Smooth muscle cell (in vitro differentiated cells): ENCODE results near the gene CAMK2A. TPM values are rescaled to one million over a fixed set of nuclear protein-coding genes. Genes with fewer than 3 reads are reported as not detected.

Experiments
- DNase-seq: peaks from one replicate; lab custom pipeline; 2025; ENCODE audit not compliant: unreplicated experiment; lab: John Stamatoyannopoulos, UW
- H2AFZ ChIP-seq: fragments of 200-600 bp; sonication (generic); 2 replicates; pipeline ENCODE4 v1.6.0; 2016; ENCODE audit warnings: antibody characterized with exemption, low read depth, mild to moderate bottlenecking
- H3F3A ChIP-seq: fragments of 200-600 bp; sonication (generic); 2 replicates; pipeline ENCODE4 v1.6.0; 2017; ENCODE audit warnings: antibody characterized with exemption, low read depth
- H3K27ac ChIP-seq: fragments of 200-600 bp; sonication (generic); 2 replicates; pipeline ENCODE4 v1.5.1; 2016; ENCODE audit warnings: low read depth, mild to moderate bottlenecking
- H3K27me3 ChIP-seq: fragments of 200-600 bp; sonication (generic); 2 replicates; pipeline ENCODE4 v1.6.1; 2016; ENCODE audit warnings: low read depth, mild to moderate bottlenecking
- H3K36me3 ChIP-seq: fragments of 200-600 bp; sonication (generic); 2 replicates; pipeline ENCODE4 v1.5.1; 2016; ENCODE audit warnings: low read depth
- H3K4me1 ChIP-seq: fragments of 200-600 bp; sonication (generic); 2 replicates; pipeline ENCODE4 v1.5.1; 2016; ENCODE audit warnings: low read depth
- H3K4me2 ChIP-seq: fragments of 200-600 bp; sonication (generic); 2 replicates; pipeline ENCODE4 v1.6.0; 2016; ENCODE audit warnings: mild to moderate bottlenecking
- H3K4me3 ChIP-seq: fragments of 200-600 bp; sonication (generic); 2 replicates; pipeline ENCODE4 v1.5.1; 2016; ENCODE audit warnings: mild to moderate bottlenecking
- H3K79me2 ChIP-seq: fragments of 200-600 bp; sonication (generic); 2 replicates; pipeline ENCODE4 v1.6.0; 2016; ENCODE audit warnings: low read depth, mild to moderate bottlenecking
- H3K9ac ChIP-seq: fragments of 200-600 bp; sonication (generic); 2 replicates; pipeline ENCODE4 v1.6.0; 2016; ENCODE audit warnings: low read depth
- H3K9me3 ChIP-seq: fragments of 200-600 bp; sonication (generic); replicated peaks from 2 replicates; pipeline ENCODE4 v1.5.1; 2016; ENCODE audit warnings: low read depth
- H4K20me1 ChIP-seq: fragments of 200-600 bp; sonication (generic); 2 replicates; pipeline ENCODE4 v1.6.0; 2016; ENCODE audit warnings: low read depth
- CTCF ChIP-seq: fragments of 200-600 bp; sonication (generic); IDR thresholded peaks from 2 replicates; pipeline ENCODE4 v1.5.1; 2017; ENCODE audit warnings: borderline replicate concordance, mild to moderate bottlenecking, antibody characterized with exemption; ENCODE audit not compliant: insufficient read depth, poor library complexity, severe bottlenecking
- WGBS: methylation state at CpG from one replicate; pipeline ENCODE4 v1.1.7; 2016; ENCODE audit warnings: low lambda C conversion rate; 5-methylcytosine and 5-hydroxymethylcytosine counted together
- polyA plus RNA-seq: library from polyadenylated mRNA; unstranded; fragments of >200 nt; fragmentation: Nextera tagmentation; extraction: Ambion mirVana; gene quantifications from 2 replicates; pipeline ENCODE4 v1.2.1, GENCODE V29; 2016
- total RNA-seq: library from RNA; depleted of rRNA; stranded (reverse); fragments of >200 nt; gene quantifications from 2 replicates; pipeline ENCODE4 v1.2.3, GENCODE V29; 2014

CAMK2A gene
- total and polyA plus RNA-seq, 2 experiments from 2014 or later = 0.83 to 1.6 TPM

- H3F3A ChIP-seq = no peaks in the 10 kb centered on the region
- no peak for DNase-seq
- no peak overlapping the region for H3K27ac ChIP-seq
- no peak overlapping the region for H2AFZ ChIP-seq
- no peaks in the 10 kb centered on the region for H3K79me2 ChIP-seq
- no peaks in the 10 kb centered on the region for H3K4me1 ChIP-seq
- no peak overlapping the region for H3K4me3 ChIP-seq
- no peaks in the 10 kb centered on the region for H4K20me1 ChIP-seq
- TF ChIP-seq CTCF = no peak
- no peaks in the 10 kb centered on the region for H3K36me3 ChIP-seq
- H3K27me3 ChIP-seq = peaks cover 22% of the 10 kb centered on the region
- no peak overlapping the region for H3K4me2 ChIP-seq
- 75% methylated on average over 5 of the region's 5 CpGs for WGBS
- H3K9ac ChIP-seq = no peak overlapping the region
- H3K9me3 ChIP-seq = no peaks in the 10 kb centered on the region
Measured at GRCh38 chr5:150196514-150196913, 93.1 kb downstream of the CAMK2A start.

GRCh38 chr5:150195736-150196485, 93.7 kb downstream of the CAMK2A start:
- H2AFZ ChIP-seq = no peak overlapping the region
- H4K20me1 ChIP-seq = no peaks in the 10 kb centered on the region
- H3F3A ChIP-seq = no peaks in the 10 kb centered on the region
- no peak overlapping the region for H3K4me2 ChIP-seq
- no peaks in the 10 kb centered on the region for H3K36me3 ChIP-seq
- H3K79me2 ChIP-seq = no peaks in the 10 kb centered on the region
- H3K27ac ChIP-seq = no peak overlapping the region
- H3K27me3 ChIP-seq = peaks cover 26% of the 10 kb centered on the region
- H3K9me3 ChIP-seq = no peaks in the 10 kb centered on the region
- no peak for TF ChIP-seq CTCF
- no peaks in the 10 kb centered on the region for H3K4me1 ChIP-seq
- H3K9ac ChIP-seq = no peak overlapping the region
- 90% methylated on average over 9 of the region's 9 CpGs for WGBS
- no peak for DNase-seq
- H3K4me3 ChIP-seq = no peak overlapping the region

- no peak overlapping the region for H2AFZ ChIP-seq
- H3K27me3 ChIP-seq = peaks cover 49% of the 10 kb centered on the region
- no peaks in the 10 kb centered on the region for H3F3A ChIP-seq
- H4K20me1 ChIP-seq = no peaks in the 10 kb centered on the region
- H3K79me2 ChIP-seq = no peaks in the 10 kb centered on the region
- no peak overlapping the region for H3K27ac ChIP-seq
- no peaks in the 10 kb centered on the region for H3K36me3 ChIP-seq
- WGBS = 88% methylated on average over 4 of the region's 4 CpGs
- H3K9me3 ChIP-seq = no peaks in the 10 kb centered on the region
- no peak for DNase-seq
- no peak overlapping the region for H3K4me2 ChIP-seq
- TF ChIP-seq CTCF = no peak
- H3K4me3 ChIP-seq = no peak overlapping the region
- H3K4me1 ChIP-seq = peaks cover 7% of the 10 kb centered on the region
- H3K9ac ChIP-seq = no peak overlapping the region
Measured at GRCh38 chr5:150192462-150192861, 97.1 kb downstream of the CAMK2A start.

- Histone ChIP-seq H3K27me3 (peaks cover 44% of the 10 kb centered on the region), H4K20me1 (no peaks in the 10 kb centered on the region), H3K27ac (no peak overlapping the region), H3K4me1 (peaks cover 7% of the 10 kb centered on the region), H3F3A (no peaks in the 10 kb centered on the region), H3K4me2 (no peak overlapping the region), H3K79me2 (no peaks in the 10 kb centered on the region), H2AFZ (no peak overlapping the region), H3K9me3 (no peaks in the 10 kb centered on the region), H3K4me3 (no peak overlapping the region), H3K9ac (no peak overlapping the region), H3K36me3 (no peaks in the 10 kb centered on the region)
- TF ChIP-seq CTCF = no peak
- WGBS = 38% methylated on average over 2 of the region's 2 CpGs
- no peak for DNase-seq
Measured at GRCh38 chr5:150190987-150191386, 98.6 kb downstream of the CAMK2A start.
